Neural cell (in vitro differentiated cells): ENCODE results near the gene MOSMO.

ENCODE experiments used
- CTCF ChIP-seq: fragments of 450-650 bp; IDR thresholded peaks from 2 replicates; pipeline ENCODE4 v1.5.1; 2014; ENCODE audit warnings: antibody characterized with exemption, mild to moderate bottlenecking, moderate library complexity; ENCODE audit not compliant: poor library complexity, severe bottlenecking
- EP300 ChIP-seq: fragments of 450-650 bp; conservative IDR thresholded peaks from 2 replicates; pipeline ENCODE4 v1.6.1; 2014; ENCODE audit warnings: antibody characterized with exemption, mild to moderate bottlenecking, moderate library complexity; ENCODE audit not compliant: poor library complexity, severe bottlenecking
- EZH2 ChIP-seq: fragments of 200-600, 300-800 bp; shearing (Covaris generic), sonication (generic); IDR thresholded peaks from 2 replicates; pipeline ENCODE4 v1.6.1; 2014; ENCODE audit warnings: antibody characterized with exemption, low read length, borderline replicate concordance, mild to moderate bottlenecking; ENCODE audit not compliant: insufficient read depth, poor library complexity, severe bottlenecking
- MXI1 ChIP-seq: fragments of 450-650 bp; conservative IDR thresholded peaks from 2 replicates; pipeline ENCODE4 v1.6.1; 2014; ENCODE audit warnings: antibody characterized with exemption, mild to moderate bottlenecking; ENCODE audit not compliant: poor library complexity, severe bottlenecking
- POLR2AphosphoS5 ChIP-seq: IDR thresholded peaks from 2 replicates; pipeline ENCODE4 v1.6.1; 2012
- RAD21 ChIP-seq: fragments of 450-650 bp; conservative IDR thresholded peaks from 2 replicates; pipeline ENCODE4 v1.6.1; 2014; ENCODE audit warnings: antibody characterized with exemption, mild to moderate bottlenecking, moderate library complexity
- REST ChIP-seq: IDR thresholded peaks from 2 replicates; pipeline ENCODE4 v1.6.1; 2012; ENCODE audit warnings: borderline replicate concordance
- SMC3 ChIP-seq: fragments of 450-650 bp; conservative IDR thresholded peaks from 2 replicates; pipeline ENCODE4 v1.6.1; 2014; ENCODE audit warnings: antibody characterized with exemption, mild to moderate bottlenecking, moderate library complexity; ENCODE audit not compliant: poor library complexity
- TAF1 ChIP-seq: IDR thresholded peaks from 2 replicates; pipeline ENCODE4 v1.6.1; 2012; ENCODE audit warnings: low read depth

DNA sequence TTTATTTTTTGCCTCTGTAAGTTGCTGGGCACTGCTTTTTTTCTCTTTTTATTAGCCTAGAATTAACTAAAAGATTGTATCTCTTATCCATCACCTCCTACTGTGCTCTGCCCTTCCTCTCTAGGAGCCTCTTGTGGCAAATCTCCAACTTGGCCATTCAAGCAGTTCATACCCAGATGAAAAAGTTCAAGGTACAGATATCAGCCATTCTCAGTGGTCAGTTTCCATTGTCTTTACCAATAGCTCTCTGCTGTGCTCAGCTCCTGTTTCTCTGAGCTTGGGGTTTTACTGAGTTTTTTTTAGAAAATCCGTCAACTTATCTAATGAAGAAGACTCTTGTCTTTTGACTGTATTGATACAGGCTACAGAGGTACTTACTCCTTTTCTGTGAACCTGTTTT lies 15.6 kb downstream of the MOSMO start:
- TF ChIP-seq REST (no peak), CTCF (no peak), RAD21 (no peak), POLR2AphosphoS5 (no peak), EP300 (no peak), EZH2 (no peak), SMC3 (no peak), MXI1 (no peak), TAF1 (no peak)
